ENCODE results near the gene TWF1.
A peak's percentile ranks its signal among the peaks of the same experiment; 100 is the strongest.
"Not testable (repeated sequence)": the region's sequence is repeated elsewhere in the genome, so short reads cannot be mapped to it uniquely, and the experiment has no call there.

Gene TWF1

GRCh38 chr12:43805860-43806736 lies at the start of gene TWF1:
TSS of gene TWF1 (minus strand) at chr12:43806317. CDS start at chr12:43806245, 72 bp downstream.
- DNase-seq (ENCODE audit: low read depth): peak; percentile 83

GRCh38 chr12:43852744-43853143 lies 46.6 kb upstream of the TWF1 start:
- no peak for DNase-seq (ENCODE audit: low read depth)

GRCh38 chr12:43848786-43849185 lies 42.7 kb upstream of the TWF1 start:
- DNase-seq (ENCODE audit: low read depth): no peak

GRCh38 chr12:43848226-43848507 lies 42.0 kb upstream of the TWF1 start:
- DNase-seq (ENCODE audit: low read depth): no peak

- DNase-seq (ENCODE audit: low read depth): not testable (repeated sequence)
These were observed 41.5 kb upstream of the TWF1 start for GRCh38 chr12:43847425-43848225.

GRCh38 chr12:43842259-43842658 lies 36.1 kb upstream of the TWF1 start:
- no peak for DNase-seq (ENCODE audit: low read depth)

GRCh38 chr12:43841253-43841652 lies 35.1 kb upstream of the TWF1 start:
- DNase-seq (ENCODE audit: low read depth): no peak

- DNase-seq (ENCODE audit: low read depth): no peak
These were observed 34.2 kb upstream of the TWF1 start for GRCh38 chr12:43840338-43840737.

- no peak for DNase-seq (ENCODE audit: low read depth)
These were observed 30.4 kb upstream of the TWF1 start for GRCh38 chr12:43836475-43836989.

- peak; percentile 45 for DNase-seq (ENCODE audit: low read depth)
These were observed 29.7 kb upstream of the TWF1 start, which contains the start of gene TMEM117 for GRCh38 chr12:43835656-43836474. TSS of gene TMEM117 (plus strand) at chr12:43836081.

- no peak for DNase-seq (ENCODE audit: low read depth)
These were observed 29.1 kb upstream of the TWF1 start for GRCh38 chr12:43835264-43835655.

- no peak for DNase-seq (ENCODE audit: low read depth)
These were observed 26.5 kb upstream of the TWF1 start for GRCh38 chr12:43832463-43833168.

GRCh38 chr12:43827093-43827492 lies 21.0 kb upstream of the TWF1 start:
- DNase-seq (ENCODE audit: low read depth): no peak

GRCh38 chr12:43826681-43827080 lies 20.6 kb upstream of the TWF1 start:
- DNase-seq (ENCODE audit: low read depth): no peak

GRCh38 chr12:43824207-43824775 lies 18.2 kb upstream of the TWF1 start:
- DNase-seq (ENCODE audit: low read depth): no peak

- DNase-seq (ENCODE audit: low read depth): no peak
These were observed 10.1 kb upstream of the TWF1 start for GRCh38 chr12:43816168-43816567.

- no peak for DNase-seq (ENCODE audit: low read depth)
These were observed 9.3 kb upstream of the TWF1 start for GRCh38 chr12:43815416-43815815.

- no peak for DNase-seq (ENCODE audit: low read depth)
These were observed 6.8 kb upstream of the TWF1 start for GRCh38 chr12:43812926-43813325.

GRCh38 chr12:43812057-43812456 lies 5.9 kb upstream of the TWF1 start:
- no peak for DNase-seq (ENCODE audit: low read depth)

- DNase-seq (ENCODE audit: low read depth): no peak
These were observed 1.3 kb upstream of the TWF1 start for GRCh38 chr12:43807386-43807785.

- no peak for DNase-seq (ENCODE audit: low read depth)
These were observed 588 bp upstream of the TWF1 start for GRCh38 chr12:43806737-43807072.
